ENCODE measurements around the gene AGBL4.
A peak's percentile ranks its signal among the peaks of the same experiment; 100 is the strongest.

AGBL4 gene

GRCh38 chr1:48718705-48719104 lies 1305.0 kb downstream of the AGBL4 start:
- DNase-seq (ENCODE audit: low spot score) = no peak

GRCh38 chr1:48718116-48718630 lies 1305.6 kb downstream of the AGBL4 start:
- no peak for DNase-seq (ENCODE audit: low spot score)

DNA sequence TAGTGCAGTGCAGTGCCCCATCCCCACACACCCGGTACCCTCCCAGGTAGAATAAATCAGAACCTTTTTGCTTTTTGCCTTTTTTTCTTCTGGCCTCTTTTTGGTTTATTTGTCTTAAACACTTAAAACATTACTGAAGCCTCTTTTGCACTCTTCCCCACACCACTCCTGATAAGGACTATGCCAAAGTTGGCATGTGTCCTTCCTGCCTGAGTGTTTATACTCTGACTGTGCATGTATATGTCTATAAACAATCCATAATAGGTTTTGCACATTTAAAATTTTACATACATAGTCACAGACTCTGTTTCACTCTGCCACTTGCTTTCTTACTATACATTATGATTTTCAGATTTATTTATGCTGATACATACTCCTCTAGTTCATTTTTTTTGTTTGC lies 1306.7 kb downstream of the AGBL4 start:
- DNase-seq (ENCODE audit: low spot score) = no peak

DNA sequence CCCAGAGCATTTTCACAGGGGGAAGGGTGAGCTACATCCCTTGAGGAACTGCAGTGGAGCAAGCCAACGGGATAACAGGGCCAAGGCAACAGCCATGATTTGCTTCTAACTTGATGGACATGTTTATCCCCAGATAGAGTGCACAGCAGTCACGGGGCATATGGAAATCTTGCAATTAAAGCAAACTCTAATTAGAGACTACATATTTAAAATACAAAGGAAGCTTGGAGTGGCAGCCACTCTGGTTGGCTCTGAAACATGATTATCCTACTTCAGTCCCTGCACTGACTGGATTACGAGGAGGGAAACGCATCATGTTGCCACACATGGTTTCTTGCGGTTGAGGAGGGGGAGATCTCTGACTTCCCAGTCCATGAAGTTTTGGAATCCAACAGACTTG lies 1307.8 kb downstream of the AGBL4 start:
- no peak for DNase-seq (ENCODE audit: low spot score)

DNA sequence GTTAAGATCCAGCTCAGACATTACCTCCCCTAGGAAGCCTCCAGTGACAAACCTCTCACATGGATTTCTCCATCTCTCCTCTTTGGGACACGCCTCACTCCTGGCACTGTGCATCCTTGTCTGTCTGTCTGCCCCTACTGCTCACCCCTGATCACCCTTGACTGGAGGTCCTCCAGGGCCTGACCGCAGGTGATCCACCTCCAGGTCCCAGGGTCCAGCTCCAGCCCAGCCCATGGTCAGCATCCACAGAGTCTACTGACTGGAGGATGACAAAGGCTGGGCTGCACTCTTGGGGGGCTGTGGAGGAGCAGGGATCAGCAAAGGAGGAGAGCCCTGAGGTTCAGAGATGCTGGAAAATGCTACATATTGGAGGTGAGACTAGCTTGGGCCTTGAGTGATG lies 1312.8 kb downstream of the AGBL4 start:
- no peak for DNase-seq (ENCODE audit: low spot score)

- DNase-seq (ENCODE audit: low spot score) = no peak
Observed at GRCh38 chr1:48710318-48710717, 1313.4 kb downstream of the AGBL4 start.

DNA sequence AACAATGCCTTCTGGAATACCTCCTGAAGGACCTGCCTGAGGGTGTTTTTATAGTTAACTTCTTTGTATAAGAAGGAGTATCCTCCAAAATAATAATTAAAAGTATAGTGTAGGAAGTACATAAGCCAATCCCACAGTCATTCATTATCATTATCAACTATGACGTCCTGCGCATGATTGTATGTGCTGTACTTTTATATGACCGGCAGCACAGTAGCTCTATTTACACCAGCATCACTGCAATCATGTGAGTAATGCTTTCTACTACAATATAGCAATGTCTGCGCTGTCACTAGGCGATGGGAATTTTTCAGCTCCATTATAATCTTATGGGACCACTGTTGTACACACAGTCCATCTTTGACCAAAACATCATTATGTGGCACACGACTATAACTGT lies 1319.0 kb downstream of the AGBL4 start:
- DNase-seq (ENCODE audit: low spot score) = no peak

DNA sequence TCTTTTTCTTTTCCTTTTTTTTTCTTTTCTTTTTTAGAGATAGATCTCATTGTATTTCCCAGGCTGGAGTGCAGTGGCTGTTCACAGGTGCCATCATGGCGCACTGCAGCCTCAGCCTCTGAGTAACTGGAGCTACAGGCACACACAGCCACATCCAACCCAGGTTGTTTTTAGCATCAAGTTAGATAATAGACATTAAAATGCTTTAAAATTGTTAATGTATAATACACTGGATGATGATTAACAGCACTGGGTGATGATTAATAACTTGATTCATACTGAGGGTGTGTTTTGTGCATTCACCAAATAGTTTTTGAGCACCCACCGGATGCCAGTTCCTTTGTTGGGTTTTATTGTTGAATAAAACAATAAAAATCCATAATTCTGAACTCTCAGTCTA lies 1322.3 kb downstream of the AGBL4 start:
- no peak for DNase-seq (ENCODE audit: low spot score)

- peak; percentile 11 for DNase-seq (ENCODE audit: low spot score)
Observed at GRCh38 chr1:48697066-48697707, 1326.6 kb downstream of the AGBL4 start.

DNA sequence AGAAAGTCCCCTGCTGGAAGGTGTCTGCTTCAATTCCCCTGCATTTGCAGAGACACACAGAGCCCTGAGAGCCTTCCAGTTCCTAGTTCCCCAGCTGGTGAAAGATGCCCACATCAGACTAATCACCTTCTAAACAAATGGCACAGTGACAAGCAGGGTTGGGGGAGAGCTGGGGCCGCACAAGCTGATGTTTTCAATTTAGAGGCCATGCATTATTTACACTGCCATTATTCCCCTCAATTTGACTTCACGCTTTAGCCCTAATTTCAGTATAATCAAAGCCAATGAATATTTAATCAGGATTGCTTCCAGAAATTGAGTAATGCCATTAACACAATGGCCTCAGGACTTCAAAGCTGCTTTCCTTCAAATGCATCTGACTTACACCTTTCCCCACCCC lies 1328.6 kb downstream of the AGBL4 start:
- no peak for DNase-seq (ENCODE audit: low spot score)

DNA sequence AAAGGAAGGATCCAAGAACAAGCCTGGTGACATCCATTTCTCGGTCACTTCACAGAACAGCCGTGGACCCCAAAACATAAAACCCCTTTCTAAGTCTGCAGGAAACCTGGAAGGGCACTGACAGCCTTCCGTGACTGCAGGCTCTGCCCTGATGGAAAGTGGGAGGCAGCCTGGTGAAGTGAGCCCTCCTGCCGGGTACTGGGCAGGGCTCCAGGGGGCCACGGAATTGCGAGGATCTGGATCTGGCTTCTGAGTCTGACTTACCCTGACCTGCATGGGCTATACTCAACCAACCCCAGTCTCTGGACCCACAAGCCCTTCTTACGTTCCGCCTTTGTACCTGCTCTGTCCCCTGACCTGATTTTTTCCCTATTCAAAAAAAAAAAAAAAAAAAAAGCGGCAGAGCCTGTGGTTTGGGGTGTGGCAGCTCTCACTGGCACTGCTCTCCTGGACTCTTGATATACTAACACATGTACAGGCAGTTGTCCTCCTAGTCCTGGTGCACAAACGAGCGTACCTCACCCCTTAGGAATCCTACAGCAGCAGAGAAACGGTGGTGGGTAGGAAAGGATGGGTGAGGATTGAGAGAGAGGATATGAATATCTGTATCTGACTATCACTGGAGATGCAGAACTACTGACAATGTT lies 1330.0 kb downstream of the AGBL4 start:
- no peak for DNase-seq (ENCODE audit: low spot score)

GRCh38 chr1:48693180-48693579 lies 1330.6 kb downstream of the AGBL4 start:
- no peak for DNase-seq (ENCODE audit: low spot score)

- no peak for DNase-seq (ENCODE audit: low spot score)
Observed at GRCh38 chr1:48692235-48692634, 1331.5 kb downstream of the AGBL4 start.

DNA sequence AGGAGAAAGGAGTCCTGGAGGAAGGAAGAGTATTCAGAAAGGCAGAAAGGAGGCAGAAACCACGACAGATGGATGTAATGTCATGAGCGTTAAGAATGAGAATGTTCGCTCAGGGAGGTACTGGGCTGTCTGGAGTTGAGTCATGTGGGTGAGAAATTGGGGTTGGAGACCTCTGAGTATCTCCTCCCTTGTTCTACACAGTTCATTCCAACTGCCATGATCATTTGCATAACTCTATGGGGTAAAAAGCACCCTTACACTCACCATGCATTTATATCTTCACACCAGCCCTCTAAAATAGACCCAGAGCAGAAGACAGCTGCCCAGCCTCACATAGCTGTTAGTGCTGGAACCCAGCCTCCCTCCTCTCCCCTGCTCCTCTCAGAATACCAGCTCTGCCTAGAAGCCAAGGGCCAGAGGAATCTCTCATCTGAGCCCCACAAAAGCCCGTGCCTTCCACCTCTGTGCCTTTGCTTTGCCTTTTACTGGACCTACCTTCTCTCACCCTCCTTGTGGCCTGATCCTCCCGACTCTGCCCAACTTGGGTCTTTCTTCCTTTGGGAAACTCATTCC lies 1332.2 kb downstream of the AGBL4 start:
- DNase-seq (ENCODE audit: low spot score) = no peak

- DNase-seq (ENCODE audit: low spot score) = no peak
Observed at GRCh38 chr1:48688102-48688760, 1335.5 kb downstream of the AGBL4 start.

DNA sequence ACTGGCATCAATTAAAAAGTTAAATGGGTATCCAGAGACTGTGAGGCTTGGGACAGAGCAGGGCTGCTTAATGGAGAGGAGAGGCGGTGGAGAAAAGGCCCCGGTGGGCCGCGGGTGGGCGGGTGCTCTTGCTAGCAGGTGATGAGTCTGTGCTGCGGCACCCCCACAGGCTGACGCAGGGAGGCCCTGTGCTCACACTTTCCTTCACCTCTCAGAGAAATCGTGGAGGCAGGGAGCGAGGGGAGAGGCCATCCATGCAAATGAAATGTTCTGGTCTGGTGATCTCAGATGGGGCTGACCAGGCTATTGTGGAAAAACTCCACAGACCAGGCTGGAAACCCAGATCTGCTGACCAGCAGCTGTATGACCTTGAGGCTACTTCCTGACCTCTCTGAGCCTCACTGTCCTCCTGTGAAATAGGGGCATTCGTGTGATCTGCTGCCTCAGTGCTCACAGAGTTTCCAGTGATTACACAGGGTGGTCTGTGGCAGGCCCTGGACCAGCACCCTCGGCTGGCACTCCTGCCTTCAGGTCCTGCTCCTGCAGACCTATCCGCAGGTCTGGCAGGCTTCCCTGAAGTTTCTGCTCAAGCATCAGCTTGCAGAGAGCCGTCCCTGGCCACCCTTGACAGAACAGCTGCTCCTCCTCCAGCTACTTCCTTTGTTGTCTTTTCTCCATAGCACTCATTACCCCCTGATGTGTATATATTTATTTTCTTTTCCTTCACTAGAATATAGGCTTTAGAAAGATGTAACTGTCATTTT lies 1336.3 kb downstream of the AGBL4 start:
- DNase-seq (ENCODE audit: low spot score) = no peak

DNA sequence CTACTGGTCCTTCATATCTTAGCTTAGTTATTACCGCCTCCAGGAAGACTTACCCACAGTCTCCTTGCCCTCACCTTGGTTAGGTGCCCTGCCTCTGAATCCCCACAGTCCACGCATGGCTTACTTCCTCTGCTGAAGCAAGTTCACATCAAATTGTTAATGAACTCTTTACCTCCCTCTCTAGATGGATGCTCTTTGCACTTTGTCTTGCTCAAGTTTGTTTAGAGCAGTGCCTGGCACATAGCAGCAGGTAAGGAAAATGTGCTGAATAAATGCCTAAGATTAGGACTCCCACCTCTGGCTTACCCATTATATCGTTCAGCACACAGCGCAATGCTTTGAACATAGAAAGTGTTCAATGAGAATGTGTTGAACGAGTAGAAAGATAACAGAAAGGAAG lies 1337.6 kb downstream of the AGBL4 start:
- no peak for DNase-seq (ENCODE audit: low spot score)

GRCh38 chr1:48684381-48684780 lies 1339.4 kb downstream of the AGBL4 start:
- no peak for DNase-seq (ENCODE audit: low spot score)

- no peak for DNase-seq (ENCODE audit: low spot score)
Observed at GRCh38 chr1:48683839-48684238, 1339.9 kb downstream of the AGBL4 start.

DNA sequence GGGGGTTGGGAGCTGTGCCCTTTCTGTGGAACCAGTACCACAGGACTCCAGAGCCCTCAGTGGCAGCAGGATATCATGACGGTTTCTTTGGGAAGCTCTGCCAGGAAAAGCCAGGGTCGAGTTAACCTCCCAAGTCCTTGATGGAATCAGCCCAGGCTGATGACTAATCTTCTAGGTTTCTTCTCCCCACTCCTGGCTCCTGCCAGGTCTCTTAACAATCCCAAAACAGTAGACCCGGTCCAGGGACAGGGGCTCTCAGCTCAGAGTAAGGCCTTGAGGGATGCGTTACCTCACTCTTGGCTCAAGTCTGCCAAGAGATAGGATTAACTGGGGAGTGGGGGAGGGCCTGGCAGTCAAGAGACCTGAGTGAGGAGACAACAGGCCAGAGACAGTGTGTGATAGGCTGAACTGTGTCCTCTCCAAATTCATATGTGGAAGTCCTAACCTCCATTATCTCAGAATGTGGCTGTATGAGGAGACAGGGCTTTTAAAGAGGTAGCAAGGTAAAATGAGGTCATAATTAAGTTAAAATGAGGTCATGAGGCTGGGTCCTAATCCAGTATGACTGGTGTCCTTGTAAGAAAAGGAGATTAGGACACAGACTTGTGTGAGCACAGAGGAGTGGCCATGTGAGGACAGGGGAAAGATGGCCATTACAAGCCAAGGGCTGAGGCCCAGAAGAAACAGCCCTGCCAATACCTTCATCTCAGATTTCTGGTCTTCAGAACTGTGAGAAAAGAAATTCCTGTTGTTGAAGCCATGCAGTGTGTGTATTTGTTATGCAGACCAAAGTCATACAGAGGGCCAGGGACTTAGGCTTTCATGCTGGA lies 1342.1 kb downstream of the AGBL4 start:
- no peak for DNase-seq (ENCODE audit: low spot score)

DNA sequence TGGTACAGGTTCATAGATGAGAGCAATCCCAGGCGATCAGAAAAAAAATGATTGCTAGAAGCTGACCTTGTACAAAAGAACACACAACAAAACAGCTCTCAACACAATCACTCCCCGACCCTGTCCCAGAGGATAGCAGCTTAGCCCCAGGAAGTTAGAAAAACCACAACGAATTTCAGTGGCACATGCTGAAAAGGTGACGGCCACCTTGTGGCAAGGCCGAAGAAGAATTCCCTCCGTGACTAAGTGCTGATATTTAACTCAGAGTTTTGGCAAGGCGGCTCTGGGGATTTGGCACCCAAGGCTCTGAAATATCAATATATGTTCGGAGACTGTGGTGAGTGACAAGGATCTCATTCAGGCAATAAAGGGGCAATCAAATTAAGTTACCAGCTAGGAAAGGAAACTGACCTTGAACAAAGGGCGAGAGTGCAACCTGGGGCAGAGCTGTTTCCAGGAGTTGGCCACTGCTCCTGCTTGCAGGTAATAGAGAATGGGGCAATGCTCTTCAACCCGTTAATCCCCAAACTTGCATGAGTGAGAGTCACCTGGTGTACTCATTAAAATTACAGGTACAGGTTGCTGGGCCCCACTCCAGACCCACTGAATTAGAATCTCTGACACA lies 1343.2 kb downstream of the AGBL4 start:
- no peak for DNase-seq (ENCODE audit: low spot score)
